HepG2 (cell line): ENCODE data around the gene SPHK1. TPM values are rescaled to one million over a fixed set of nuclear protein-coding genes. Genes with fewer than 3 reads are reported as not detected.
A peak's percentile ranks its signal among the peaks of the same experiment; 100 is the strongest.

Source experiments
- HNF4G ChIP-seq, 2 experiments: sonication (generic) in 1 of 2; formaldehyde crosslinking in 1 of 2; IDR thresholded peaks; 2 replicates each; pipeline versions ENCODE4 v1.4.0 to v1.6.1; 2011 to 2020; ENCODE audit warnings: borderline replicate concordance in 2 of 2, low read depth in 2 of 2, mild to moderate bottlenecking in 2 of 2, low read length in 1 of 2, missing genetic modification reagents in 1 of 2, moderate library complexity in 1 of 2
- NFRKB ChIP-seq: fragments of 450-650 bp; IDR thresholded peaks from 2 replicates; pipeline ENCODE4 v1.6.1; 2017
- XRCC5 ChIP-seq: fragments of 200-400 bp; formaldehyde crosslinking; optimal IDR thresholded peaks from 2 replicates; pipeline ENCODE3; 2017; ENCODE audit warnings: mild to moderate bottlenecking, low read length
- ZBTB8A ChIP-seq: sonication (generic); formaldehyde crosslinking; IDR thresholded peaks from 2 replicates; pipeline ENCODE4 v1.4.0; 2020; ENCODE audit warnings: mild to moderate bottlenecking, low read depth, missing genetic modification reagents, borderline replicate concordance
- polyA plus RNA-seq, 8 experiments: library from polyadenylated mRNA; depleted of rRNA in 3 of 8; stranded (reverse) in 7 of 8; unstranded in 1 of 8; fragments of >200 nt; fragmentation: Illumina TruSeq in 4 of 8; extraction: Trizol in 4 of 8; gene quantifications; 2 replicates each; pipeline versions ENCODE4 v1.2.1 to v1.2.3, GENCODE V29; 2011 to 2016; ENCODE audit warnings: low read depth in 4 of 8, missing spikeins in 1 of 8, mixed read lengths in 1 of 8; ENCODE audit not compliant: insufficient read depth in 1 of 8
- total RNA-seq, 5 experiments: library from RNA; depleted of rRNA; stranded (reverse); fragments of >200 nt; fragmentation: Illumina TruSeq; extraction: Trizol; gene quantifications; 2 replicates each; pipeline ENCODE4 v1.2.3, GENCODE V29; 2016; ENCODE audit warnings: low read depth in 1 of 5
- TF ChIP-seq, protein P1 (sequence below): sonication (generic); formaldehyde crosslinking; IDR thresholded peaks from 2 replicates; pipeline ENCODE4 v1.5.0; 2020; ENCODE audit warnings: missing genetic modification reagents, mild to moderate bottlenecking, borderline replicate concordance
- TF ChIP-seq, protein P2 (sequence below): IDR thresholded peaks from 2 replicates; pipeline ENCODE4 v1.6.1; 2016; ENCODE audit warnings: missing genetic modification reagents, missing compliant biosample characterization
- TF ChIP-seq, protein P3 (sequence below), 2 experiments: sonication (generic) in 1 of 2; formaldehyde crosslinking in 1 of 2; IDR thresholded peaks; 2 replicates each; pipeline versions ENCODE4 v1.6.1 to v1.9.0; 2014 to 2022; ENCODE audit warnings: antibody characterized with exemption in 1 of 2, borderline replicate concordance in 1 of 2, inconsistent platforms in 1 of 2, low read depth in 1 of 2, missing genetic modification reagents in 1 of 2
- TF ChIP-seq, protein P4 (sequence below): sonication (generic); formaldehyde crosslinking; IDR thresholded peaks from 2 replicates; pipeline ENCODE4 v1.4.0; 2020; ENCODE audit warnings: missing genetic modification reagents
- TF ChIP-seq, protein P5 (sequence below): sonication (generic); formaldehyde crosslinking; IDR thresholded peaks from 2 replicates; pipeline ENCODE4 v1.4.0; 2020; ENCODE audit warnings: missing genetic modification reagents, borderline replicate concordance

SPHK1 gene
- total and polyA plus RNA-seq, 2 of the 13 experiments (the other 11 are each of a cell fraction or from before 2014, with no cell fraction given), result 129 to 160 TPM

DNA sequence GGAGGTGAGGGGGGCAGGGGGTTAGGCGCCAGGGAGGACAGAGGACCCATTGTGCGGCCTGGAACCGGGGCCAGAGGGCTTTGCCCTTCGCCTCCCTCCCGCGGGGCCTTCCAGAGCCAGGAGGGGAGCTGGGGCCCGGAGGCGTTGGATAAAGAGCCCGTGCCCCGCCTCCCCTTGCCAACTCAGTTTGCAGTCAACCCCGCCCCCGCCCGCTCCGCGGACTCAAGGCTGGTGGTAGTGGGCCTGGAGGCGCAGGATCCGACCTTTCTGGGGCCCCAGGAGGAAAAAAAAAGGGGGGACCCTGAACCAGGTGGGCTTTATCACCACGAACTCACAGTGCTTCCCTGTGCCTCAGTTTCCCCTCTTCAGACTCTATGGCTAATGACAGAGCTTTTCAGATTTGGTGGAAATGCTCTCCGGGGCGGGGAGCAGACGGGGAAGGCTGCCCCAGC lies 2.0 kb upstream of the SPHK1 start (continued):
- TF ChIP-seq XRCC5 (no peak), ZBTB8A (no peak), NFRKB (no peak), HNF4G (IDR thresholded peaks at IDR 0.05; ENCODE audit: borderline replicate concordance, low read depth, low read length) (peak; percentile 91), HNF4G (CRISPR knock-in tag; IDR thresholded peaks at IDR 0.05; ENCODE audit: borderline replicate concordance, low read depth) (peak; percentile 84)
- TF ChIP-seq, protein P1, sequence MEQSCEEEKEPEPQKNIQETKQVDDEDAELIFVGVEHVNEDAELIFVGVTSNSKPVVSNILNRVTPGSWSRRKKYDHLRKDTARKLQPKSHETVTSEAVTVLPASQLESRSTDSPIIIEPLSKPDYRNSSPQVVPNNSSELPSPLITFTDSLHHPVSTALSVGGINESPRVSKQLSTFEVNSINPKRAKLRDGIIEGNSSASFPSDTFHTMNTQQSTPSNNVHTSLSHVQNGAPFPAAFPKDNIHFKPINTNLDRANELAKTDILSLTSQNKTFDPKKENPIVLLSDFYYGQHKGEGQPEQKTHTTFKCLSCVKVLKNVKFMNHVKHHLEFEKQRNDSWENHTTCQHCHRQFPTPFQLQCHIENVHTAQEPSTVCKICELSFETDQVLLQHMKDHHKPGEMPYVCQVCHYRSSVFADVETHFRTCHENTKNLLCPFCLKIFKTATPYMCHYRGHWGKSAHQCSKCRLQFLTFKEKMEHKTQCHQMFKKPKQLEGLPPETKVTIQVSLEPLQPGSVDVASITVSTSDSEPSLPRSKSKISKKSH (CRISPR knock-in tag), result peak; percentile 89; the same call in 1 of the 2 replicates
- TF ChIP-seq, protein P2, sequence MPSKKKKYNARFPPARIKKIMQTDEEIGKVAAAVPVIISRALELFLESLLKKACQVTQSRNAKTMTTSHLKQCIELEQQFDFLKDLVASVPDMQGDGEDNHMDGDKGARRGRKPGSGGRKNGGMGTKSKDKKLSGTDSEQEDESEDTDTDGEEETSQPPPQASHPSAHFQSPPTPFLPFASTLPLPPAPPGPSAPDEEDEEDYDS, result peak; percentile 89
- TF ChIP-seq, protein P3, sequence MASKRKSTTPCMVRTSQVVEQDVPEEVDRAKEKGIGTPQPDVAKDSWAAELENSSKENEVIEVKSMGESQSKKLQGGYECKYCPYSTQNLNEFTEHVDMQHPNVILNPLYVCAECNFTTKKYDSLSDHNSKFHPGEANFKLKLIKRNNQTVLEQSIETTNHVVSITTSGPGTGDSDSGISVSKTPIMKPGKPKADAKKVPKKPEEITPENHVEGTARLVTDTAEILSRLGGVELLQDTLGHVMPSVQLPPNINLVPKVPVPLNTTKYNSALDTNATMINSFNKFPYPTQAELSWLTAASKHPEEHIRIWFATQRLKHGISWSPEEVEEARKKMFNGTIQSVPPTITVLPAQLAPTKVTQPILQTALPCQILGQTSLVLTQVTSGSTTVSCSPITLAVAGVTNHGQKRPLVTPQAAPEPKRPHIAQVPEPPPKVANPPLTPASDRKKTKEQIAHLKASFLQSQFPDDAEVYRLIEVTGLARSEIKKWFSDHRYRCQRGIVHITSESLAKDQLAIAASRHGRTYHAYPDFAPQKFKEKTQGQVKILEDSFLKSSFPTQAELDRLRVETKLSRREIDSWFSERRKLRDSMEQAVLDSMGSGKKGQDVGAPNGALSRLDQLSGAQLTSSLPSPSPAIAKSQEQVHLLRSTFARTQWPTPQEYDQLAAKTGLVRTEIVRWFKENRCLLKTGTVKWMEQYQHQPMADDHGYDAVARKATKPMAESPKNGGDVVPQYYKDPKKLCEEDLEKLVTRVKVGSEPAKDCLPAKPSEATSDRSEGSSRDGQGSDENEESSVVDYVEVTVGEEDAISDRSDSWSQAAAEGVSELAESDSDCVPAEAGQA (IDR thresholded peaks at IDR 0.05; ENCODE audit: low read depth), result no peak; the same call in 1 of the 2 replicates
- TF ChIP-seq, protein P3 (CRISPR knock-in tag; IDR thresholded peaks at IDR 0.05; ENCODE audit: borderline replicate concordance), result no peak
- TF ChIP-seq, protein P4, sequence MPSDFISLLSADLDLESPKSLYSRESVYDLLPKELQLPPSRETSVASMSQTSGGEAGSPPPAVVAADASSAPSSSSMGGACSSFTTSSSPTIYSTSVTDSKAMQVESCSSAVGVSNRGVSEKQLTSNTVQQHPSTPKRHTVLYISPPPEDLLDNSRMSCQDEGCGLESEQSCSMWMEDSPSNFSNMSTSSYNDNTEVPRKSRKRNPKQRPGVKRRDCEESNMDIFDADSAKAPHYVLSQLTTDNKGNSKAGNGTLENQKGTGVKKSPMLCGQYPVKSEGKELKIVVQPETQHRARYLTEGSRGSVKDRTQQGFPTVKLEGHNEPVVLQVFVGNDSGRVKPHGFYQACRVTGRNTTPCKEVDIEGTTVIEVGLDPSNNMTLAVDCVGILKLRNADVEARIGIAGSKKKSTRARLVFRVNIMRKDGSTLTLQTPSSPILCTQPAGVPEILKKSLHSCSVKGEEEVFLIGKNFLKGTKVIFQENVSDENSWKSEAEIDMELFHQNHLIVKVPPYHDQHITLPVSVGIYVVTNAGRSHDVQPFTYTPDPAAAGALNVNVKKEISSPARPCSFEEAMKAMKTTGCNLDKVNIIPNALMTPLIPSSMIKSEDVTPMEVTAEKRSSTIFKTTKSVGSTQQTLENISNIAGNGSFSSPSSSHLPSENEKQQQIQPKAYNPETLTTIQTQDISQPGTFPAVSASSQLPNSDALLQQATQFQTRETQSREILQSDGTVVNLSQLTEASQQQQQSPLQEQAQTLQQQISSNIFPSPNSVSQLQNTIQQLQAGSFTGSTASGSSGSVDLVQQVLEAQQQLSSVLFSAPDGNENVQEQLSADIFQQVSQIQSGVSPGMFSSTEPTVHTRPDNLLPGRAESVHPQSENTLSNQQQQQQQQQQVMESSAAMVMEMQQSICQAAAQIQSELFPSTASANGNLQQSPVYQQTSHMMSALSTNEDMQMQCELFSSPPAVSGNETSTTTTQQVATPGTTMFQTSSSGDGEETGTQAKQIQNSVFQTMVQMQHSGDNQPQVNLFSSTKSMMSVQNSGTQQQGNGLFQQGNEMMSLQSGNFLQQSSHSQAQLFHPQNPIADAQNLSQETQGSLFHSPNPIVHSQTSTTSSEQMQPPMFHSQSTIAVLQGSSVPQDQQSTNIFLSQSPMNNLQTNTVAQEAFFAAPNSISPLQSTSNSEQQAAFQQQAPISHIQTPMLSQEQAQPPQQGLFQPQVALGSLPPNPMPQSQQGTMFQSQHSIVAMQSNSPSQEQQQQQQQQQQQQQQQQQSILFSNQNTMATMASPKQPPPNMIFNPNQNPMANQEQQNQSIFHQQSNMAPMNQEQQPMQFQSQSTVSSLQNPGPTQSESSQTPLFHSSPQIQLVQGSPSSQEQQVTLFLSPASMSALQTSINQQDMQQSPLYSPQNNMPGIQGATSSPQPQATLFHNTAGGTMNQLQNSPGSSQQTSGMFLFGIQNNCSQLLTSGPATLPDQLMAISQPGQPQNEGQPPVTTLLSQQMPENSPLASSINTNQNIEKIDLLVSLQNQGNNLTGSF (CRISPR knock-in tag), result no peak
- TF ChIP-seq, protein P5, sequence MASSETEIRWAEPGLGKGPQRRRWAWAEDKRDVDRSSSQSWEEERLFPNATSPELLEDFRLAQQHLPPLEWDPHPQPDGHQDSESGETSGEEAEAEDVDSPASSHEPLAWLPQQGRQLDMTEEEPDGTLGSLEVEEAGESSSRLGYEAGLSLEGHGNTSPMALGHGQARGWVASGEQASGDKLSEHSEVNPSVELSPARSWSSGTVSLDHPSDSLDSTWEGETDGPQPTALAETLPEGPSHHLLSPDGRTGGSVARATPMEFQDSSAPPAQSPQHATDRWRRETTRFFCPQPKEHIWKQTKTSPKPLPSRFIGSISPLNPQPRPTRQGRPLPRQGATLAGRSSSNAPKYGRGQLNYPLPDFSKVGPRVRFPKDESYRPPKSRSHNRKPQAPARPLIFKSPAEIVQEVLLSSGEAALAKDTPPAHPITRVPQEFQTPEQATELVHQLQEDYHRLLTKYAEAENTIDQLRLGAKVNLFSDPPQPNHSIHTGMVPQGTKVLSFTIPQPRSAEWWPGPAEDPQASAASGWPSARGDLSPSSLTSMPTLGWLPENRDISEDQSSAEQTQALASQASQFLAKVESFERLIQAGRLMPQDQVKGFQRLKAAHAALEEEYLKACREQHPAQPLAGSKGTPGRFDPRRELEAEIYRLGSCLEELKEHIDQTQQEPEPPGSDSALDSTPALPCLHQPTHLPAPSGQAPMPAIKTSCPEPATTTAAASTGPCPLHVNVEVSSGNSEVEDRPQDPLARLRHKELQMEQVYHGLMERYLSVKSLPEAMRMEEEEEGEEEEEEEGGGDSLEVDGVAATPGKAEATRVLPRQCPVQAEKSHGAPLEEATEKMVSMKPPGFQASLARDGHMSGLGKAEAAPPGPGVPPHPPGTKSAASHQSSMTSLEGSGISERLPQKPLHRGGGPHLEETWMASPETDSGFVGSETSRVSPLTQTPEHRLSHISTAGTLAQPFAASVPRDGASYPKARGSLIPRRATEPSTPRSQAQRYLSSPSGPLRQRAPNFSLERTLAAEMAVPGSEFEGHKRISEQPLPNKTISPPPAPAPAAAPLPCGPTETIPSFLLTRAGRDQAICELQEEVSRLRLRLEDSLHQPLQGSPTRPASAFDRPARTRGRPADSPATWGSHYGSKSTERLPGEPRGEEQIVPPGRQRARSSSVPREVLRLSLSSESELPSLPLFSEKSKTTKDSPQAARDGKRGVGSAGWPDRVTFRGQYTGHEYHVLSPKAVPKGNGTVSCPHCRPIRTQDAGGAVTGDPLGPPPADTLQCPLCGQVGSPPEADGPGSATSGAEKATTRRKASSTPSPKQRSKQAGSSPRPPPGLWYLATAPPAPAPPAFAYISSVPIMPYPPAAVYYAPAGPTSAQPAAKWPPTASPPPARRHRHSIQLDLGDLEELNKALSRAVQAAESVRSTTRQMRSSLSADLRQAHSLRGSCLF (CRISPR knock-in tag), result no peak
